IMR-90 (cell line): ENCODE results near the gene DIAPH1.

Experiments used
- BHLHE40 ChIP-seq: fragments of 150-350 bp; IDR thresholded peaks from 2 replicates; pipeline ENCODE4 v1.6.1; 2016; ENCODE audit warnings: mild to moderate bottlenecking, low read depth, low read length
- CEBPB ChIP-seq: IDR thresholded peaks from 2 replicates; pipeline ENCODE4 v1.6.1; 2012; ENCODE audit warnings: low read depth, low read length, improper control_type of control experiment
- CHD1 ChIP-seq: IDR thresholded peaks from 2 replicates; pipeline ENCODE4 v1.6.1; 2012; ENCODE audit warnings: low read depth, low read length, improper control_type of control experiment
- FOS ChIP-seq: fragments of 150-350 bp; IDR thresholded peaks from 2 replicates; pipeline ENCODE4 v1.6.1; 2016; ENCODE audit warnings: low read depth, low read length
- MAZ ChIP-seq: IDR thresholded peaks from 2 replicates; pipeline ENCODE4 v1.6.1; 2012; ENCODE audit warnings: low read depth, mild to moderate bottlenecking, low read length, improper control_type of control experiment, moderate library complexity, borderline replicate concordance
- MXI1 ChIP-seq: IDR thresholded peaks from 2 replicates; pipeline ENCODE4 v1.6.1; 2012; ENCODE audit warnings: low read depth, mild to moderate bottlenecking, low read length, moderate library complexity, borderline replicate concordance
- POLR2A ChIP-seq: IDR thresholded peaks from 2 replicates; pipeline ENCODE4 v1.6.1; 2012; ENCODE audit warnings: mild to moderate bottlenecking, low read depth, low read length
- RFX5 ChIP-seq: IDR thresholded peaks from 2 replicates; pipeline ENCODE4 v1.8.0; 2012; ENCODE audit warnings: low read depth, mild to moderate bottlenecking, low read length, moderate library complexity
- TF ChIP-seq, protein P1 (sequence below): conservative IDR thresholded peaks from 2 replicates; pipeline ENCODE4 v1.5.1; 2012; ENCODE audit warnings: mild to moderate bottlenecking, low read depth, low read length, improper control_type of control experiment
- TF ChIP-seq, protein P2 (sequence below): fragments of 150-350 bp; IDR thresholded peaks from 2 replicates; pipeline ENCODE4 v1.6.1; 2017; ENCODE audit warnings: mild to moderate bottlenecking, antibody characterized with exemption, low read length, low read depth

DNA sequence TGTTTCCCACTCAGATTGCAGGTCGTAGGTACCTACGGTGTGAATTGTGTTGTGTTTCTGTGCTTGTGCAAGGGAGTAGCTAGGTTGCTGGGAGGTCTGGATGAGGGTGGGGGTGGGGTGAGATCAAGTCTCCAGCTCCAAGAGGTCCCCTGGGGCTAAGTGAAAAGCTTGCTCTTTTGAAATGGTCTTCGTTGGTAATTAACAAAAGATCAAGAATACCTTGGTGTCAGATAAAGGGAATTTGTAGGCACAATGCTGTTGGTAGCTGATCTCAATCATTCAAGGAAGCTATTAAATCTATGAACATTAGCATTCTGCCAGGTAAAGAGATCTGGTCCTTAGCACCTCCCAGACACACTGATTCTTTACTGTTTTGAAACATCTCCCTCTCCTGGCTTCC is 134.9 kb downstream of the DIAPH1 start:
- TF ChIP-seq BHLHE40 = no peak
- TF ChIP-seq, protein P1, sequence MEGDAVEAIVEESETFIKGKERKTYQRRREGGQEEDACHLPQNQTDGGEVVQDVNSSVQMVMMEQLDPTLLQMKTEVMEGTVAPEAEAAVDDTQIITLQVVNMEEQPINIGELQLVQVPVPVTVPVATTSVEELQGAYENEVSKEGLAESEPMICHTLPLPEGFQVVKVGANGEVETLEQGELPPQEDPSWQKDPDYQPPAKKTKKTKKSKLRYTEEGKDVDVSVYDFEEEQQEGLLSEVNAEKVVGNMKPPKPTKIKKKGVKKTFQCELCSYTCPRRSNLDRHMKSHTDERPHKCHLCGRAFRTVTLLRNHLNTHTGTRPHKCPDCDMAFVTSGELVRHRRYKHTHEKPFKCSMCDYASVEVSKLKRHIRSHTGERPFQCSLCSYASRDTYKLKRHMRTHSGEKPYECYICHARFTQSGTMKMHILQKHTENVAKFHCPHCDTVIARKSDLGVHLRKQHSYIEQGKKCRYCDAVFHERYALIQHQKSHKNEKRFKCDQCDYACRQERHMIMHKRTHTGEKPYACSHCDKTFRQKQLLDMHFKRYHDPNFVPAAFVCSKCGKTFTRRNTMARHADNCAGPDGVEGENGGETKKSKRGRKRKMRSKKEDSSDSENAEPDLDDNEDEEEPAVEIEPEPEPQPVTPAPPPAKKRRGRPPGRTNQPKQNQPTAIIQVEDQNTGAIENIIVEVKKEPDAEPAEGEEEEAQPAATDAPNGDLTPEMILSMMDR = no peak
- TF ChIP-seq FOS = no peak
- TF ChIP-seq POLR2A = no peak
- TF ChIP-seq, protein P2, sequence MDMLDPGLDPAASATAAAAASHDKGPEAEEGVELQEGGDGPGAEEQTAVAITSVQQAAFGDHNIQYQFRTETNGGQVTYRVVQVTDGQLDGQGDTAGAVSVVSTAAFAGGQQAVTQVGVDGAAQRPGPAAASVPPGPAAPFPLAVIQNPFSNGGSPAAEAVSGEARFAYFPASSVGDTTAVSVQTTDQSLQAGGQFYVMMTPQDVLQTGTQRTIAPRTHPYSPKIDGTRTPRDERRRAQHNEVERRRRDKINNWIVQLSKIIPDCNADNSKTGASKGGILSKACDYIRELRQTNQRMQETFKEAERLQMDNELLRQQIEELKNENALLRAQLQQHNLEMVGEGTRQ = no peak
- no peak for TF ChIP-seq MAZ
- no peak for TF ChIP-seq MXI1
- no peak for TF ChIP-seq CHD1
- no peak for TF ChIP-seq RFX5
- TF ChIP-seq CEBPB = no peak
